Suprapubic skin (tissue), 4 donors: ENCODE measurements around the gene CYP2W1.

ENCODE experiments used
- POLR2A ChIP-seq, 2 donors: fragments of 450-650 bp; IDR thresholded peaks; one replicate each; pipeline ENCODE4 v1.6.1; 2017; ENCODE audit warnings: antibody characterized with exemption in 2 of 2, mild to moderate bottlenecking in 2 of 2, moderate library complexity in 2 of 2
- POLR2AphosphoS5 ChIP-seq, 3 donors: sonication (generic); formaldehyde crosslinking; IDR thresholded peaks; one replicate each; pipeline ENCODE4 v1.6.1; 2017; ENCODE audit warnings: antibody characterized with exemption in 3 of 3
- TF ChIP-seq, protein P1 (sequence below), 2 donors: fragments of 200-600 bp in 1 of 2; fragments of 450-650 bp in 1 of 2; sonication (generic) in 1 of 2; IDR thresholded peaks; one replicate each; pipeline ENCODE4 v1.5.1; 2016 to 2019; ENCODE audit warnings: antibody characterized with exemption in 2 of 2, mild to moderate bottlenecking in 1 of 2, moderate library complexity in 1 of 2

DNA sequence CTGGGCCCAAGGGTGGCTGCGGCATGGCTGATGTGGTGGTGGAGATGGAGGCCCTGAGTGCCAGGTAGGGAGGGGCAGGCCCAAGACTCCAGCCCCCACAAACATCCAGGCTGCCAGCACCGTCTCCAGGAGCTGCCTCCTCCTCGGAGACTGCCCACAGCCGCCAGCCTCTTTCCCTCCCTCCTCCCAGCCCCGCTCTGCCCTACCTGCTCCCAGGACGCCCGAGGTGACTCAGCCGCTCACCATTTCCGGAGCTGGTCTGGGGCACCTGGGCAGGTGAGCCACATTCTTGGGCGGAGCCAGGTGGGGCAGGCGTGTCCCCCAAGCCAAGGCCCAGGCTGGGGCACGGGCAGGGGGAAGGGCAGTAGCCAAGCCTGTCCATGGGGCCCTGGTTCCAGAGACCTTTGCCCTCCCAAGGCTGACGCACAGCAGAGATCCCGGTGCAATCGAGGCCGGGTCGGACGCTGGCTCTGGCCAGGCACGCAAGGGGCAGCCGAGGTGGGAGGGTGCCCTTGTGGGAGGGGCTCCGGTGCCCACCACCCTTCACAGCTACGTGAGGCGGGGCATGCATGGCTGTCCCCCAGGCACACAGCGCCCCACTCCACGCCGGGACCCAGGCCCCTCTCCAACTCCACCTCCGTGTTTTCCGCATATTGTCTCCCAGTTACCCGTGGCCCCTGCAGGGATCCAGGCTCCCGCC is 37.3 kb upstream of the CYP2W1 start:
- TF ChIP-seq POLR2AphosphoS5 (IDR thresholded peaks at IDR 0.05): no peak
- TF ChIP-seq, protein P1, sequence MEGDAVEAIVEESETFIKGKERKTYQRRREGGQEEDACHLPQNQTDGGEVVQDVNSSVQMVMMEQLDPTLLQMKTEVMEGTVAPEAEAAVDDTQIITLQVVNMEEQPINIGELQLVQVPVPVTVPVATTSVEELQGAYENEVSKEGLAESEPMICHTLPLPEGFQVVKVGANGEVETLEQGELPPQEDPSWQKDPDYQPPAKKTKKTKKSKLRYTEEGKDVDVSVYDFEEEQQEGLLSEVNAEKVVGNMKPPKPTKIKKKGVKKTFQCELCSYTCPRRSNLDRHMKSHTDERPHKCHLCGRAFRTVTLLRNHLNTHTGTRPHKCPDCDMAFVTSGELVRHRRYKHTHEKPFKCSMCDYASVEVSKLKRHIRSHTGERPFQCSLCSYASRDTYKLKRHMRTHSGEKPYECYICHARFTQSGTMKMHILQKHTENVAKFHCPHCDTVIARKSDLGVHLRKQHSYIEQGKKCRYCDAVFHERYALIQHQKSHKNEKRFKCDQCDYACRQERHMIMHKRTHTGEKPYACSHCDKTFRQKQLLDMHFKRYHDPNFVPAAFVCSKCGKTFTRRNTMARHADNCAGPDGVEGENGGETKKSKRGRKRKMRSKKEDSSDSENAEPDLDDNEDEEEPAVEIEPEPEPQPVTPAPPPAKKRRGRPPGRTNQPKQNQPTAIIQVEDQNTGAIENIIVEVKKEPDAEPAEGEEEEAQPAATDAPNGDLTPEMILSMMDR (IDR thresholded peaks at IDR 0.05): no peak
- no peak for TF ChIP-seq POLR2A (IDR thresholded peaks at IDR 0.05)
